Caco-2 (cell line): Measurements from ENCODE around the gene EXTL1. TPM values are rescaled to one million over a fixed set of nuclear protein-coding genes. Genes with fewer than 3 reads are reported as not detected.

ENCODE experiments used
- BruUV-seq: library from RNA; stranded (reverse); fragments of 400-500 nt; replicated peaks from 2 replicates; lab custom pipeline; 2021; lab: Mats Ljungman, UMichigan
- CTCF ChIA-PET: fragments of 300-600 bp; sonication (Branson Sonifier 250); formaldehyde crosslinking; loops from one replicate; lab custom pipeline; 2022; ENCODE audit warnings: antibody characterized with exemption; lab: Charles Lee
- POLR2A ChIA-PET: fragments of 300-600 bp; sonication (Branson Sonifier 250); formaldehyde crosslinking; loops from one replicate; lab custom pipeline; 2022; ENCODE audit warnings: antibody characterized with exemption; lab: Charles Lee
- DNase-seq, 2 experiments: peaks; one replicate each; pipeline versions ENCODE4 v3.0.0 to v3.0.0-alpha.2; 2020 to 2022
- H3K27me3 ChIP-seq: replicated peaks from 2 replicates; pipeline ENCODE4 v1.6.0; 2011; ENCODE audit warnings: low read length; ENCODE audit not compliant: control insufficient read depth, insufficient read depth
- H3K36me3 ChIP-seq: 2 replicates; pipeline ENCODE4 v1.5.1; 2011; ENCODE audit warnings: low read length; ENCODE audit not compliant: control insufficient read depth, insufficient read depth
- H3K4me1 ChIP-seq: fragments of 250-450 bp; sonication (Bioruptor Pico); 2 replicates; pipeline ENCODE4 v1.5.1; 2020; ENCODE audit warnings: mild to moderate bottlenecking
- H3K4me3 ChIP-seq: 2 replicates; pipeline ENCODE4 v1.5.1; 2011; ENCODE audit warnings: low read depth, mild to moderate bottlenecking, control low read depth, low read length
- H3K9me3 ChIP-seq: fragments of 250-450 bp; sonication (Bioruptor Pico); 2 replicates; pipeline ENCODE4 v1.5.1; 2020; ENCODE audit warnings: mild to moderate bottlenecking, moderate library complexity
- H3K27ac Mint-ChIP-seq: one replicate; pipeline ENCODE4 v1.8.0; 2022; ENCODE audit warnings: mixed read lengths; ENCODE audit not compliant: unreplicated experiment
- H3K27me3 Mint-ChIP-seq: one replicate; pipeline ENCODE4 v1.8.0; 2022; ENCODE audit warnings: mixed read lengths; ENCODE audit not compliant: insufficient read depth, unreplicated experiment
- H3K36me3 Mint-ChIP-seq: one replicate; pipeline ENCODE4 v1.8.0; 2022; ENCODE audit warnings: mild to moderate bottlenecking, mixed read lengths; ENCODE audit not compliant: insufficient read depth, unreplicated experiment
- H3K4me1 Mint-ChIP-seq: one replicate; pipeline ENCODE4 v1.8.0; 2022; ENCODE audit warnings: low read depth, mixed read lengths; ENCODE audit not compliant: unreplicated experiment
- H3K4me3 Mint-ChIP-seq: one replicate; pipeline ENCODE4 v1.8.0; 2022; ENCODE audit warnings: mild to moderate bottlenecking, moderate library complexity, mixed read lengths; ENCODE audit not compliant: unreplicated experiment
- H3K9me3 Mint-ChIP-seq: one replicate; pipeline ENCODE4 v1.8.0; 2022; ENCODE audit warnings: mixed read lengths; ENCODE audit not compliant: unreplicated experiment
- CTCF ChIP-seq, 2 experiments: fragments of 200-600 bp in 1 of 2; IDR thresholded peaks; 1 replicate in 1 of 2; 2 replicates in 1 of 2; pipeline versions ENCODE4 v1.5.1 to v1.8.0; 2011 to 2022; ENCODE audit warnings: antibody characterized with exemption in 1 of 2, control low read depth in 1 of 2, inconsistent platforms in 1 of 2, low read depth in 1 of 2, low read length in 1 of 2, mild to moderate bottlenecking in 1 of 2, moderate library complexity in 1 of 2; ENCODE audit not compliant: insufficient read depth in 1 of 2, severe bottlenecking in 1 of 2, unreplicated experiment in 1 of 2
- intact Hi-C: fragments of 100-400 bp; cut with micrococcal nuclease; formaldehyde crosslinking; loops from one replicate; pipeline ENCODE4 v1.10.0; 2022; ENCODE audit not compliant: unreplicated experiment
- total RNA-seq: library from RNA; stranded (reverse); gene quantifications from 2 replicates; pipeline ENCODE4 v1.2.3, GENCODE V29; 2022

Gene EXTL1
- total RNA-seq, 1 experiment from 2014 or later, result 0.34 TPM

GRCh38 chr1:26045722-26046245 is 24.2 kb downstream of the EXTL1 start, which contains the start of gene SLC30A2:
Gene SLC30A2 (minus strand): TSS chr1:26046118. CDS start chr1:26045896, 222 bp downstream.
- Histone ChIP-seq H3K27me3 (no peaks in the 10 kb centered on the region), H3K4me3 (peak within 1 kb of the TSS; percentile 41), H3K36me3 (no peaks in the 10 kb centered on the region), H3K9me3 (no peaks in the 10 kb centered on the region), H3K4me1 (peaks cover 29% of the 10 kb centered on the region)
- Mint-ChIP-seq H3K36me3 (no peaks in the 10 kb centered on the region), H3K27me3 (no peaks in the 10 kb centered on the region), H3K4me3 (peak within 1 kb of the TSS; percentile 71), H3K27ac (peak within 1 kb of the TSS; percentile 13), H3K4me1 (peaks cover 10% of the 10 kb centered on the region), H3K9me3 (no peaks in the 10 kb centered on the region)
- ChIA-PET CTCF (interaction anchor here (1.0 to 1.8 kb wide), 5 partner anchors 9 to 189 kb away, joined by 3 to 15 read pairs (median 4); no protein-coding TSS in a partner anchor), POLR2A (interaction anchor here (0.6 kb wide), 2 partner anchors 54 to 167 kb away, joined by 3 to 4 read pairs; no protein-coding TSS in a partner anchor)
- intact Hi-C loops, result loop anchor here (1.0 kb wide), 1 partner anchor 33 kb away; no protein-coding TSS in a partner anchor
- TF ChIP-seq CTCF (IDR thresholded peaks at IDR 0.05; ENCODE audit: insufficient read depth in 1 of 2, low read depth in 1 of 2, low read length in 1 of 2, severe bottlenecking in 1 of 2, unreplicated experiment in 1 of 2), result no peak
- no TSS peak for BruUV-seq
- DNase-seq, result peak; percentile 41 to 44

GRCh38 chr1:26046246-26047095 is 24.9 kb downstream of the EXTL1 start:
- no peaks in the 10 kb centered on the region for H3K36me3 ChIP-seq
- no peak for TF ChIP-seq CTCF (IDR thresholded peaks at IDR 0.05; ENCODE audit: insufficient read depth in 1 of 2, low read depth in 1 of 2, low read length in 1 of 2, severe bottlenecking in 1 of 2, unreplicated experiment in 1 of 2)
- peaks cover 29% of the 10 kb centered on the region for H3K4me1 ChIP-seq
- ChIA-PET POLR2A (interaction anchor here (0.6 kb wide), 2 partner anchors 54 to 168 kb away, joined by 3 to 4 read pairs; no protein-coding TSS in a partner anchor), CTCF (interaction anchor here (1.0 to 1.8 kb wide), 4 partner anchors 10 to 189 kb away, joined by 3 to 15 read pairs (median 4); no protein-coding TSS in a partner anchor)
- Mint-ChIP-seq H3K4me1 (peaks cover 14% of the 10 kb centered on the region), H3K27ac (no peak overlapping the region), H3K27me3 (no peaks in the 10 kb centered on the region), H3K36me3 (no peaks in the 10 kb centered on the region), H3K9me3 (no peaks in the 10 kb centered on the region), H3K4me3 (peak overlapping the region; percentile 71)
- H3K4me3 ChIP-seq, result peak overlapping the region; percentile 41
- no TSS peak for BruUV-seq
- DNase-seq, result no peak
- no peaks in the 10 kb centered on the region for H3K9me3 ChIP-seq
- intact Hi-C loops, result no loop called here
- no peaks in the 10 kb centered on the region for H3K27me3 ChIP-seq

- Histone ChIP-seq H3K9me3 (no peaks in the 10 kb centered on the region), H3K27me3 (no peaks in the 10 kb centered on the region), H3K4me3 (no peak overlapping the region), H3K36me3 (no peaks in the 10 kb centered on the region), H3K4me1 (peaks cover 29% of the 10 kb centered on the region)
- no peak overlapping the region for H3K4me3 Mint-ChIP-seq
- peaks cover 14% of the 10 kb centered on the region for H3K4me1 Mint-ChIP-seq
- ChIA-PET POLR2A (no interaction called here), CTCF (no interaction called here)
- intact Hi-C loops, result no loop called here
- H3K9me3 Mint-ChIP-seq, result no peaks in the 10 kb centered on the region
- no TSS peak for BruUV-seq
- no peaks in the 10 kb centered on the region for H3K36me3 Mint-ChIP-seq
- DNase-seq, result no peak
- no peaks in the 10 kb centered on the region for H3K27me3 Mint-ChIP-seq
- H3K27ac Mint-ChIP-seq, result no peak overlapping the region
- TF ChIP-seq CTCF (IDR thresholded peaks at IDR 0.05; ENCODE audit: insufficient read depth in 1 of 2, low read depth in 1 of 2, low read length in 1 of 2, severe bottlenecking in 1 of 2, unreplicated experiment in 1 of 2), result no peak
These were observed 25.8 kb downstream of the EXTL1 start for GRCh38 chr1:26047278-26047874.
